Smooth muscle cell (in vitro differentiated cells): ENCODE results near the gene DAGLA. TPM values are rescaled to one million over a fixed set of nuclear protein-coding genes. Genes with fewer than 3 reads are reported as not detected.

Experiments used
- DNase-seq: peaks from one replicate; lab custom pipeline; 2025; ENCODE audit not compliant: unreplicated experiment; lab: John Stamatoyannopoulos, UW
- H2AFZ ChIP-seq: fragments of 200-600 bp; sonication (generic); 2 replicates; pipeline ENCODE4 v1.6.0; 2016; ENCODE audit warnings: antibody characterized with exemption, low read depth, mild to moderate bottlenecking
- H3F3A ChIP-seq: fragments of 200-600 bp; sonication (generic); 2 replicates; pipeline ENCODE4 v1.6.0; 2017; ENCODE audit warnings: antibody characterized with exemption, low read depth
- H3K27ac ChIP-seq: fragments of 200-600 bp; sonication (generic); 2 replicates; pipeline ENCODE4 v1.5.1; 2016; ENCODE audit warnings: low read depth, mild to moderate bottlenecking
- H3K27me3 ChIP-seq: fragments of 200-600 bp; sonication (generic); 2 replicates; pipeline ENCODE4 v1.6.1; 2016; ENCODE audit warnings: low read depth, mild to moderate bottlenecking
- H3K36me3 ChIP-seq: fragments of 200-600 bp; sonication (generic); 2 replicates; pipeline ENCODE4 v1.5.1; 2016; ENCODE audit warnings: low read depth
- H3K4me1 ChIP-seq: fragments of 200-600 bp; sonication (generic); 2 replicates; pipeline ENCODE4 v1.5.1; 2016; ENCODE audit warnings: low read depth
- H3K4me2 ChIP-seq: fragments of 200-600 bp; sonication (generic); 2 replicates; pipeline ENCODE4 v1.6.0; 2016; ENCODE audit warnings: mild to moderate bottlenecking
- H3K4me3 ChIP-seq: fragments of 200-600 bp; sonication (generic); 2 replicates; pipeline ENCODE4 v1.5.1; 2016; ENCODE audit warnings: mild to moderate bottlenecking
- H3K79me2 ChIP-seq: fragments of 200-600 bp; sonication (generic); 2 replicates; pipeline ENCODE4 v1.6.0; 2016; ENCODE audit warnings: low read depth, mild to moderate bottlenecking
- H3K9ac ChIP-seq: fragments of 200-600 bp; sonication (generic); 2 replicates; pipeline ENCODE4 v1.6.0; 2016; ENCODE audit warnings: low read depth
- H3K9me3 ChIP-seq: fragments of 200-600 bp; sonication (generic); replicated peaks from 2 replicates; pipeline ENCODE4 v1.5.1; 2016; ENCODE audit warnings: low read depth
- H4K20me1 ChIP-seq: fragments of 200-600 bp; sonication (generic); 2 replicates; pipeline ENCODE4 v1.6.0; 2016; ENCODE audit warnings: low read depth
- WGBS: methylation state at CpG from one replicate; pipeline ENCODE4 v1.1.7; 2016; ENCODE audit warnings: low lambda C conversion rate; 5-methylcytosine and 5-hydroxymethylcytosine counted together
- polyA plus RNA-seq: library from polyadenylated mRNA; unstranded; fragments of >200 nt; fragmentation: Nextera tagmentation; extraction: Ambion mirVana; gene quantifications from 2 replicates; pipeline ENCODE4 v1.2.1, GENCODE V29; 2016
- total RNA-seq: library from RNA; depleted of rRNA; stranded (reverse); fragments of >200 nt; gene quantifications from 2 replicates; pipeline ENCODE4 v1.2.3, GENCODE V29; 2014
- TF ChIP-seq, protein P1 (sequence below): fragments of 200-600 bp; sonication (generic); IDR thresholded peaks from 2 replicates; pipeline ENCODE4 v1.5.1; 2017; ENCODE audit warnings: borderline replicate concordance, mild to moderate bottlenecking, antibody characterized with exemption; ENCODE audit not compliant: insufficient read depth, poor library complexity, severe bottlenecking

DAGLA gene
- total and polyA plus RNA-seq, 2 experiments from 2014 or later, result 1.3 to 3.9 TPM

DNA sequence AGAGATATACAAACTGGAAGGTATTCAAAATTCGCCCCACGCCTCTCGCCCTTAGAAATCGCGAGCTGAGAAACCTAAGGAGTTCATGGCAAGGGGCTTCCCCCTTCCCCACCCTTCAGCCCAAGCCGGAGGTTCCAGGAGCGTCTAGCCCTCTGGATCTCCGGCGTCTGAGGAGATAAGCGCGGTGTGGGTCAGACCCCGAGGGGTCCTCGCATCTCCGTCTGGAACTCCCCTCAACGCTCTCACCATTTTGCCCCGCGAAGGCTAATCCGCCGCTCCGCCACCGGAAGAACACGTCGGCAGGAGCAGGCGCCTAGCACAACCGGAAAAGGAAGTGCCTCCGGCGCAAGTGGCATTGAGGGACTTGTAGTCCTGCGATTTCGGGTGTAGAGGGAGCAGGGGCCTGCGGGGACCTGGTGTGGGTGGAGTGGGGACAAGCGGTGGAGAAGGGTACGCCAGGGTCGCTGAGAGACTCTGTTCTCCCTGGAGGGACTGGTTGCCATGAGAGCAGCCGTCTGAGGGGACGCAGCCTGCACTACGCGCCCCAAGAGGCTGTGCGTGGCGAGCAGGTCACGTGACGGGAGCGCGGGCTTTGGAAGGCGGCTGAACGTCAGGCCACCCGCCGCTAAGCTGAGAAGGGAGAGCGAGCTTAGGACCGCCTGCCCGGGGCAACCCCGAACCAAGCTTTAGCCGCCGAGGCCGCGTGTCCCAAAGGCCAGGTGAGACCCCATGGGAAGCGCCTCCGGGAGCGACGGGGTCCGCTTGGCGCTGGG is 112.3 kb downstream of the DAGLA start, which contains the start of the genes FEN1 and TMEM258:
Gene FEN1 (plus strand): TSS at position 602 of the 773 bp plus-strand sequence. CDS start 2,451 bp downstream, outside the sequence.
Gene TMEM258 (minus strand): TSS at position 290 of the 773 bp plus-strand sequence. CDS start 41 bp downstream, at position 249.
- no peaks in the 10 kb centered on the region for H4K20me1 ChIP-seq
- 1% methylated on average over 59 of the region's 61 CpGs for WGBS
- no peaks in the 10 kb centered on the region for H3K27me3 ChIP-seq
- peak; percentile 95 for DNase-seq
- no peaks in the 10 kb centered on the region for H3K36me3 ChIP-seq
- peak within 1 kb of the TSS; percentile 99 for H3K27ac ChIP-seq
- H3K9me3 ChIP-seq, result no peaks in the 10 kb centered on the region
- TF ChIP-seq, protein P1, sequence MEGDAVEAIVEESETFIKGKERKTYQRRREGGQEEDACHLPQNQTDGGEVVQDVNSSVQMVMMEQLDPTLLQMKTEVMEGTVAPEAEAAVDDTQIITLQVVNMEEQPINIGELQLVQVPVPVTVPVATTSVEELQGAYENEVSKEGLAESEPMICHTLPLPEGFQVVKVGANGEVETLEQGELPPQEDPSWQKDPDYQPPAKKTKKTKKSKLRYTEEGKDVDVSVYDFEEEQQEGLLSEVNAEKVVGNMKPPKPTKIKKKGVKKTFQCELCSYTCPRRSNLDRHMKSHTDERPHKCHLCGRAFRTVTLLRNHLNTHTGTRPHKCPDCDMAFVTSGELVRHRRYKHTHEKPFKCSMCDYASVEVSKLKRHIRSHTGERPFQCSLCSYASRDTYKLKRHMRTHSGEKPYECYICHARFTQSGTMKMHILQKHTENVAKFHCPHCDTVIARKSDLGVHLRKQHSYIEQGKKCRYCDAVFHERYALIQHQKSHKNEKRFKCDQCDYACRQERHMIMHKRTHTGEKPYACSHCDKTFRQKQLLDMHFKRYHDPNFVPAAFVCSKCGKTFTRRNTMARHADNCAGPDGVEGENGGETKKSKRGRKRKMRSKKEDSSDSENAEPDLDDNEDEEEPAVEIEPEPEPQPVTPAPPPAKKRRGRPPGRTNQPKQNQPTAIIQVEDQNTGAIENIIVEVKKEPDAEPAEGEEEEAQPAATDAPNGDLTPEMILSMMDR, result no peak
- H3K4me1 ChIP-seq, result peaks cover 16% of the 10 kb centered on the region
- peaks cover 7% of the 10 kb centered on the region for H3F3A ChIP-seq
- peak within 1 kb of the TSS; percentile 78 for H2AFZ ChIP-seq
- H3K9ac ChIP-seq, result peak within 1 kb of the TSS; percentile 96
- peaks cover 39% of the 10 kb centered on the region for H3K79me2 ChIP-seq
- peak within 1 kb of the TSS; percentile 91 for H3K4me2 ChIP-seq
- peak within 1 kb of the TSS; percentile 78 for H3K4me3 ChIP-seq

DNA sequence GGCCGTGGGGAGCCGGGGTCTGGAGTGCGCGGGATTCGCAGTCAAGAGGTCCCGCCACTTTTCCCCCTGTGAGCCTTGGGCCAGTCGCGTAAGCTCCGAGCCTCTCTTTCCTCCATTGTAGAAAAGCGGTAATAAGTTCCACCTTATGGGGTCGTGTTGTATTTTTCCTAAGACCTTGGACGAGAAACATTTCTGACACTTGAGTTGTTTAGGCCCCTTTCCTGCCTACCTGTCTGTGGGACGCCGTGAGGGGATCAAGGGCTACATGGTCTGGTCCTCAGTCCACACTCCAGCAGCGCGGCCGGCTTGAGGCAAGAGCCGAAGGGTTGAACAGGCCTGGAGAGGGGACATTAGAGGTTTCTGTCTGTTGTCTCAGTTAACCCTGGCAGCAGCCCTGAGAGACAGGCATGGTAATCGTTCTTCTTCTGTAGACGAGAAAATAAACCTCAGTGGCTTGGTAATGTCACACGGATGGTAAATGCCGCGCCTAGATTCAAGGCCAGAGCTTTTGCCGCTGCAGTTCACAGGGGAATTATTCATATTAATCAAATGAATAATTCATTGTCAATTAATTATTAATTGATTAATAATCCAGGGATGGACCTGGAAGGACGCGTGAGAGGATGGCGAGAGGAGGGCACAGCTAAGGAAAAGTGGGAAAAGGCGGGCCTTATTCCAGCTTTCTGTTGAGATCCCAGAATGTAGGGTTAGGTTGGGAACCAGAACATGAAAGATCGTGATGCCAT is 113.1 kb downstream of the DAGLA start:
- Histone ChIP-seq H3K9me3 (no peaks in the 10 kb centered on the region), H2AFZ (peak overlapping the region; percentile 78), H3K27me3 (no peaks in the 10 kb centered on the region), H3K4me2 (peak overlapping the region; percentile 91), H4K20me1 (no peaks in the 10 kb centered on the region), H3F3A (peaks cover 6% of the 10 kb centered on the region), H3K27ac (peak overlapping the region; percentile 99), H3K4me1 (peaks cover 16% of the 10 kb centered on the region), H3K9ac (peak overlapping the region; percentile 96), H3K36me3 (no peaks in the 10 kb centered on the region), H3K79me2 (peaks cover 39% of the 10 kb centered on the region), H3K4me3 (peak overlapping the region; percentile 78)
- TF ChIP-seq, protein P1, result no peak
- 6% methylated on average over 29 of the region's 29 CpGs for WGBS
- DNase-seq, result no peak

DNA sequence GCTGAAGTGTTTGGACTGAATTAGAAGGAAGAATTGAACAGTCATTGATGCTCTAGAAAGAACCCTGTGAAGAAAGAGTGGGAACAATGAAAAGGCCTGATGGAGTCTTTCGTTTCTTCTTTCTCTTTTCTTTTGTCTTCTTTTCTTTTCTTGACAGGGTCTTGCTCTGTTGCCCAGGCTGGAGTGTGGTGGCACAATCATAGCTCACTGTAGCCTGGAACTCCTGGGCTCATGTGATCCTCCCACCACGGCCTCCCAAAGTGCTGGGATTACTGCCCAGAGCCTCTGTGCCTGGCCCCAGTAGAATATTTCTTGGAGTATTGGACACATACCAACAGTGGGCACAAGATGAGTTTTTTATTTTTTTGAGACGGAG is 113.6 kb downstream of the DAGLA start:
- Histone ChIP-seq H3K9ac (peak overlapping the region; percentile 96), H4K20me1 (no peaks in the 10 kb centered on the region), H3K27ac (no peak overlapping the region), H2AFZ (no peak overlapping the region), H3K9me3 (no peaks in the 10 kb centered on the region), H3K36me3 (no peaks in the 10 kb centered on the region), H3K79me2 (peaks cover 39% of the 10 kb centered on the region), H3K4me2 (peak overlapping the region; percentile 91), H3K4me1 (peaks cover 16% of the 10 kb centered on the region), H3K4me3 (peak overlapping the region; percentile 78), H3F3A (peaks cover 7% of the 10 kb centered on the region), H3K27me3 (no peaks in the 10 kb centered on the region)
- no peak for DNase-seq
- TF ChIP-seq, protein P1, result no peak
- 86% methylated on average over 3 of the region's 3 CpGs for WGBS
